ENCODE results near the gene PIAS1.

DNA sequence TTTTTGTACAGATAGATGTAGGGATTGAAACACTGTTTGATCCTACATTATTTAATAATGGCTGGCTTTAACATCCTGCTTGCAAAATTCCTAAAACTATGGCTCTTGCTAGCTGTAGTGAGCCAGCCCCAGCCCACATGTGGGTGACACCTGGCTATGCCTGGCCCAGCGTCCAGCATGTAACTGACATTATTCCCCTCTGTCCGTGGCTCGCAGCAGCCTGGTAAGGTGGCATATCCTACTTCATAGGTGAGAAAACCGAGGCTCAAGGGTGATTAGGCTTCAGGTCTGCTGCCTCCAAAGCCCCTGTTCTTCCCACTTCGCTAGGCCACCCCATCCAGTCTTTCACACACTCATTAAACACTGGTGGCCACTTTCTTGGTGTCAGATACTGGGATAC lies 149.4 kb downstream of the PIAS1 start:
- TF ChIP-seq, protein P1, sequence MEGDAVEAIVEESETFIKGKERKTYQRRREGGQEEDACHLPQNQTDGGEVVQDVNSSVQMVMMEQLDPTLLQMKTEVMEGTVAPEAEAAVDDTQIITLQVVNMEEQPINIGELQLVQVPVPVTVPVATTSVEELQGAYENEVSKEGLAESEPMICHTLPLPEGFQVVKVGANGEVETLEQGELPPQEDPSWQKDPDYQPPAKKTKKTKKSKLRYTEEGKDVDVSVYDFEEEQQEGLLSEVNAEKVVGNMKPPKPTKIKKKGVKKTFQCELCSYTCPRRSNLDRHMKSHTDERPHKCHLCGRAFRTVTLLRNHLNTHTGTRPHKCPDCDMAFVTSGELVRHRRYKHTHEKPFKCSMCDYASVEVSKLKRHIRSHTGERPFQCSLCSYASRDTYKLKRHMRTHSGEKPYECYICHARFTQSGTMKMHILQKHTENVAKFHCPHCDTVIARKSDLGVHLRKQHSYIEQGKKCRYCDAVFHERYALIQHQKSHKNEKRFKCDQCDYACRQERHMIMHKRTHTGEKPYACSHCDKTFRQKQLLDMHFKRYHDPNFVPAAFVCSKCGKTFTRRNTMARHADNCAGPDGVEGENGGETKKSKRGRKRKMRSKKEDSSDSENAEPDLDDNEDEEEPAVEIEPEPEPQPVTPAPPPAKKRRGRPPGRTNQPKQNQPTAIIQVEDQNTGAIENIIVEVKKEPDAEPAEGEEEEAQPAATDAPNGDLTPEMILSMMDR (IDR thresholded peaks at IDR 0.05): no peak
- no peak for TF ChIP-seq EP300 (IDR thresholded peaks at IDR 0.05)
- TF ChIP-seq POLR2AphosphoS5 (IDR thresholded peaks at IDR 0.05): no peak
